ENCODE results near the gene HDAC5.

Gene HDAC5

GRCh38 chr17:44074911-44075285 lies 48.5 kb downstream of the HDAC5 start:
- Mint-ChIP-seq H3K4me3 (no peak overlapping the region), H3K9me3 (no peaks in the 10 kb centered on the region), H3K36me3 (peaks cover 4% of the 10 kb centered on the region), H3K27me3 (no peaks in the 10 kb centered on the region), H3K4me1 (peaks cover 29% of the 10 kb centered on the region), H3K27ac (no peak overlapping the region)

- no peak overlapping the region for H3K27ac Mint-ChIP-seq
Observed at GRCh38 chr17:44074231-44074910, 49.1 kb downstream of the HDAC5 start.

DNA sequence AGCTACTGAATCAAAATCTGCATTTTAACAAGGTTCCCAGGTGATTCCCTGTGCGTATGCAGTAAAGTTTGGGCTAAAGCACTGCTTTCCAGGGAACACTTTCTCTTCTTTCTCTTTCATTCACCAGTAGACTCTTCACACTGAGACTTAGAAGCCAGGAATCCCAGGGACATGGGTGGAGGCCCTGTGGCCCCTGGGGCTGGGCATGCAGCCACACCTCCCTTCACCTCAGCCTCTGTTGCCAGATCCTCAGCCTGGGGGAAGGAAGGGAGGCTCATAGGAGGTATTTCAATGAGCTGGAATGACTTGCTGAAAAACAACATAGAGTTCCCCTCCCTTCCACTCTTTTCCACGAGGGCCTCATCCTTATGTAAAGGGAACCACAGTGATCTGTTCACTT lies 51.7 kb downstream of the HDAC5 start:
- Mint-ChIP-seq H3K27ac (peak overlapping the region; percentile 98), H3K27me3 (no peaks in the 10 kb centered on the region), H3K4me1 (peaks cover 40% of the 10 kb centered on the region), H3K4me3 (peak overlapping the region; percentile 93), H3K9me3 (no peaks in the 10 kb centered on the region), H3K36me3 (no peaks in the 10 kb centered on the region)

More at GRCh38 chr17:44074231-44074910, 49.1 kb downstream of the HDAC5 start:
- no peaks in the 10 kb centered on the region for H3K9me3 Mint-ChIP-seq
- no peaks in the 10 kb centered on the region for H3K27me3 Mint-ChIP-seq
- H3K4me3 Mint-ChIP-seq = no peak overlapping the region
- peaks cover 30% of the 10 kb centered on the region for H3K4me1 Mint-ChIP-seq
- peaks cover 4% of the 10 kb centered on the region for H3K36me3 Mint-ChIP-seq

DNA sequence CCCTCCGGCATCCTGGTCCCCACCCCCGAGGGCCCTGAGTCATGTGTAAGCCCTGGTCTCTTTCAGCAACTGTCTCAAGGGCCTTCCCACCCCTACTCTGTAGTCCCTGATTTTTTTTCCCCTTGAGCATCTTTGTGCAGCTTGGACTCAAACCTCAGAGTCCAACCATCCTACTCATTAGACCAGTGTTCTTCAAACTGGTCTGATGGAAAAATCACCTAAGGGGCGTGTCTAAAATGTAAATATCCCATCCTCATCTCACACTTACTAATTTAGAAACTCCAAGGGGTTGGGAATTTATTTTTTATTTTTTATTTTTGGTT lies 52.3 kb downstream of the HDAC5 start:
- Mint-ChIP-seq H3K4me3 (peak overlapping the region; percentile 93), H3K9me3 (no peaks in the 10 kb centered on the region), H3K4me1 (peaks cover 44% of the 10 kb centered on the region), H3K27me3 (no peaks in the 10 kb centered on the region), H3K27ac (peak overlapping the region; percentile 98), H3K36me3 (no peaks in the 10 kb centered on the region)

DNA sequence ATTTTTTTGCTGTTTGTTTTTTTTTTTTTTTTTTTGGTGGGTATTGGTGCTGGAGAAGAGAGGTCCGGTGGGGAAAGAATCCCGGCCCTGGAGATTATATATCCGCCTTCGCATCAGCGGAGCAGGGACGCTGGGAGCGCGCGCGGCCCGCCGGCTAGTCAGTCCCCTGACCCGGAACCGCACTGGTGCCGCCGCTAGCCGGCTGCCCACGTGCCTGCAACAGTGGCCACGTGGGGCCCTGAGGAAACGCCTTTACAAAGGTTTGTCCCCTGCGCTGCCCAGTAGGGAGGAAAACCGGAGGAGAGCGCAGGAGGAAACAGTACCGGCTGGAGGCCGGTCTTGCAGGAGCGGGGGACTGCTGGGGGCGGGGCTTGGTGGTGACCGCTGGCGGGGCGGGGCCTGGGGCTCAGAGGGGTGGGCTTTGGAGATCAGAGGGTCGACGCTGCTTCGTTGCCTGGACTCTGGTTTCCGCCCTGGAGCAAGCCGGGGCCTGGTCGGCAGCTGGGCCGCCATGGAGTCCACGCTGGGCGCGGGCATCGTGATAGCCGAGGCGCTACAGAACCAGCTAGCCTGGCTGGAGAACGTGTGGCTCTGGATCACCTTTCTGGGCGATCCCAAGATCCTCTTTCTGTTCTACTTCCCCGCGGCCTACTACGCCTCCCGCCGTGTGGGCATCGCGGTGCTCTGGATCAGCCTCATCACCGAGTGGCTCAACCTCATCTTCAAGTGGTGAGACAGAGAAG lies 52.8 kb downstream of the HDAC5 start, which contains the start of gene G6PC3:
TSS of gene G6PC3 (plus strand) at position 281 of the 743 bp plus-strand sequence. CDS start at position 512, 231 bp downstream.
- Mint-ChIP-seq H3K9me3 (no peaks in the 10 kb centered on the region), H3K36me3 (peaks cover 2% of the 10 kb centered on the region), H3K4me1 (peaks cover 47% of the 10 kb centered on the region), H3K27ac (peak within 1 kb of the TSS; percentile 98), H3K27me3 (no peaks in the 10 kb centered on the region), H3K4me3 (peak within 1 kb of the TSS; percentile 93)

GRCh38 chr17:44069974-44070454 lies 53.4 kb downstream of the HDAC5 start:
- H3K9me3 Mint-ChIP-seq = no peaks in the 10 kb centered on the region
- peak overlapping the region; percentile 93 for H3K4me3 Mint-ChIP-seq
- peaks cover 51% of the 10 kb centered on the region for H3K4me1 Mint-ChIP-seq
- H3K36me3 Mint-ChIP-seq = peaks cover 3% of the 10 kb centered on the region
- H3K27me3 Mint-ChIP-seq = no peaks in the 10 kb centered on the region
- H3K27ac Mint-ChIP-seq = peak overlapping the region; percentile 98

DNA sequence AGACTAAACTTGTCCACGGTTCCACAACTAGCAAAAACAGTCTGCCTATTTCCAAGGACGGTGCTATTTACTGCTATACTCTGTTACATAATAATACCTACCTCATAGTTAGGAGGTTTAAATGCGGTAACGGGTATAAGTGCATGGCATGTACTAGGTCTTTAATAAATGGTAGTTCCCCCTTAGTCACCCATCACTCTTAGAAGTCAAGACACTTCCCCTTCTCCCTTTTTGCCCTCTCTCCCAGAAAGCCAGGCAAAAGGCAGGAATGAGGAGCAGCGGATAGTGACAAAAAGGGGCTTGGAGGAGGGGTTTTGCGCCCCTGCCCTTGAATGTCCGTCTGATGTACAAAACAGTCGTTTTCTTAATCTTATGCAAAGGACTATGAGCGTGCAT lies 55.9 kb downstream of the HDAC5 start:
- Mint-ChIP-seq H3K4me3 (peak overlapping the region; percentile 97), H3K36me3 (peaks cover 6% of the 10 kb centered on the region), H3K27ac (no peak overlapping the region), H3K27me3 (no peaks in the 10 kb centered on the region), H3K9me3 (no peaks in the 10 kb centered on the region), H3K4me1 (peaks cover 57% of the 10 kb centered on the region)

DNA sequence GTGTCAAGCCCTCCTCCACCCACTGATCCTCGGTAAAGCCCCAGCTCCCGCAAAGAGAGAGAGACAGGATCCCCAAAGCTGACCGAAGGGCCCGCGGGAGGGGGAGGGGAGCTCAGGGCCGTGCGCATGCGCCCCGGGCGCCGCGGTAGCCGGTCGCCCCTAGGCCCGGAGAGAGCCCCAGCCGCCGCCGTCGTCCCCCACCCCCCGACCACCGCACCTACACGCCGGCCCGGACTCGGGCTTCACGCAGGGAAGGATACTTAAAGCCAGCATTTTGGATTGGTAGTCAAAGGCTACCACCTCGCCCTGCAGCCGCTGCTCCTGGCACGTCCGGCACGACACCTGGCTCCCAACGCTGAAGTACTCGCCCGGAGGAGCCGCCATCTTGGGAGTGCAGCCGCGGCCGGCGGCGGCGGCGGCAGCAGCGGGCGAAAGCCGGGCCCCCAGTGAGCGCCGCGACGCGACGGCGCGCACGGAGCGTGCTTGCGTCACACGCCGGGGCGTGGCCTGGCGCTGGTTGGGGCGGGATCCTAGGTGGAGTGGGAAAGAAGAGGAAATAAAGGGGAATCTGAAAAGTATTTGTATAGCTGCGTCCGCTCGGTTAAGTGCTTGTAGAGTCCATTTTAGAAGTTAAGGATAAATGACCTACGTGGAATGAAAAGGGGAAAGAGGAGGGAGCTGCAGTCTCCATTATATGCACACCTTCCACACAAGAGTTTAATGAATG lies 57.1 kb downstream of the HDAC5 start, which contains the start of gene LSM12:
TSS of gene LSM12 (minus strand) at position 468 of the 727 bp plus-strand sequence. CDS start at position 384, 84 bp downstream.
- no peaks in the 10 kb centered on the region for H3K9me3 Mint-ChIP-seq
- H3K27me3 Mint-ChIP-seq = no peaks in the 10 kb centered on the region
- H3K4me1 Mint-ChIP-seq = peaks cover 57% of the 10 kb centered on the region
- H3K27ac Mint-ChIP-seq = peak within 1 kb of the TSS; percentile 99
- peak within 1 kb of the TSS; percentile 97 for H3K4me3 Mint-ChIP-seq
- H3K36me3 Mint-ChIP-seq = peaks cover 10% of the 10 kb centered on the region

DNA sequence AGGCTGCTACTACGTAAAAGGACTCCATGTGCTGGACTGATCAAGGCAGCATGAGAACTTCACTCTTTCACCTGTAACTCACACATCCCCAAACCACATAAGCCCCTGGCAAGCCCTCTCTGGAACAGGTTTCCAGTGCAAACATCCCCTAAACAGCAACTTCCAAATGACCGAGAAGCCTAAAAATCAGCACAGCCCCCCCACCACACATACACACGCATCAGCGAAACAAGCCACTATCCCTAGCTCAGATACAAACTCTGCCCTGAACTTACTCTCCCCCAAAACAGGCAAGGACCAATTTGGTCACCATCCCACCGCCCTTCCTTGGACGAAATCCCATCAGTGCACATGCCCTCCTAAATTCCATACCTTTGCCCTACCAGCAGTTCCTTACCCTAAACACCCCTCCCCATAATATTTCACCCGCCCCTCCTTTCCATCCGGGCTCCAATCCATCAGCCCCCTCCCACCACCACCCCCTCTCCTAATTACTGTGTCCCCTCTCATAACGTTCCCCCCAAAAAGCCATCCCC lies 57.7 kb downstream of the HDAC5 start:
- Mint-ChIP-seq H3K27me3 (no peaks in the 10 kb centered on the region), H3K36me3 (peaks cover 11% of the 10 kb centered on the region), H3K27ac (peak overlapping the region; percentile 85), H3K4me1 (peaks cover 55% of the 10 kb centered on the region), H3K9me3 (no peaks in the 10 kb centered on the region), H3K4me3 (peak overlapping the region; percentile 97)

DNA sequence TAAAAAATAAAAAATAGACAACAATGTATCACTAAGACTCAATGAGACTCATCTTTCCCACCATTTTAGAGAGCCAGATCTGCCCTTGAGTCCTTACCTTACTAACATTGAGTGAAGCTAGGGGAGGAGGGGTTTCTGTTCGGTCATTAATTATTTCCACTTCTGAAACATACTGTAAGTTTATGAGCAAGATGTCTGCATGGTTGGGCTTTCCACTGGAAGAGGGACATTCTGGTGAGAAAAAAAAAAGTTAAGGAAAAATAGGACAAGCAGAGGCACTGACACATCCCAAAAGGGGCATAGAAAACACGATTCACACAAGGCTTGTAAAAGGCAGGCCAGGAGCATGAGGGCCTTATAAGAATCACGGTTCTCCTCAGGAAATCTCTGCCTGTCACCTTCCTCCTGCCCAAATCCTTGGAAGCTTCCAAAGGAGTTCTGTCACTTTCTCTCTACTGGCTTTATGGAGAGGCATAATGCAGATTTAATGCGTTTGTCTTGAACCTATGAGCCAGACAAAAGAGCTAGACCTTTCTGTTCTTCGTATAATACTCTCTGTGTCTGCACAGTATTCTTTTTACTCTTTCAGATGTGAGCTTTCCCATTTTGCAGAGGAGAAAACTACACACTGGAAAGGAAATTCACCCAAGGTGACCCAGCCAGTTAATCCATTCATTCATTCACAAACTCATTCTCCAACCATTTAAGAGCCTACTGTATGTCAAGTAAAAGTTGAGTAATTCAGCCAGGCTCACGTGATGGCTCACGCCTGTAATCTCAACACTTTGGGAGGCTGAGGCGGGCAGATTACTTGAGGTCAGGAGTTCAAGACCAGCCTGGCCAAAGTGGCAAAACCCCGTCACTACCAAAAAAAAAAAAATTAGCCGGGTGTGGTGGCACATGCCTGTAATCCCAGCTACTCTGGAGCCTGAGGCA lies 59.5 kb downstream of the HDAC5 start:
- H3K4me1 Mint-ChIP-seq = peaks cover 61% of the 10 kb centered on the region
- H3K27me3 Mint-ChIP-seq = no peaks in the 10 kb centered on the region
- H3K27ac Mint-ChIP-seq = peak overlapping the region; percentile 60

GRCh38 chr17:44062871-44063270 lies 60.6 kb downstream of the HDAC5 start:
- peaks cover 58% of the 10 kb centered on the region for H3K4me1 Mint-ChIP-seq
- H3K27me3 Mint-ChIP-seq = no peaks in the 10 kb centered on the region
- H3K27ac Mint-ChIP-seq = no peak overlapping the region
- H3K36me3 Mint-ChIP-seq = peaks cover 17% of the 10 kb centered on the region
- H3K4me3 Mint-ChIP-seq = no peak overlapping the region
- H3K9me3 Mint-ChIP-seq = no peaks in the 10 kb centered on the region

More for the DNA sequence above, 59.5 kb downstream of the HDAC5 start:
- H3K36me3 Mint-ChIP-seq = peaks cover 16% of the 10 kb centered on the region
- H3K9me3 Mint-ChIP-seq = no peaks in the 10 kb centered on the region
- peak overlapping the region; percentile 68 for H3K4me3 Mint-ChIP-seq

DNA sequence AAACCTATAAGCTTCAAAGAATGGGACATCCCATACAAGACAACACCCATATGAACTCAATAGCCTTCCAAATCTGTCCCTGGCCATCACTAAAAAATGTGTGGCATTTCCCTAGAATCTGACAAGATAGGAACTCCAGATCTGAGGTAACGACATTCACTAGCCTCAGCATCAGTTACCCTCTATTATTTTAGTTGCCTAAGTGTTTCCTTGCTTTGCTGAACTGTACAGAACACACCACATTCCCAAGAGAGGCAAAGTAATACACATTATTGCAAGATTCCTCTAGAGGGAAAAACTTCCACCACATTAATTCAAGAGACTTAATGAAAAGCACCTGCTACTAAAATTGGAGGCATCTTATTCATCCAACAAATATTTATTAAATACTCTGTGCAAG lies 62.0 kb downstream of the HDAC5 start:
- H3K36me3 Mint-ChIP-seq = peaks cover 17% of the 10 kb centered on the region
- H3K4me1 Mint-ChIP-seq = peaks cover 49% of the 10 kb centered on the region
- no peak overlapping the region for H3K27ac Mint-ChIP-seq

DNA sequence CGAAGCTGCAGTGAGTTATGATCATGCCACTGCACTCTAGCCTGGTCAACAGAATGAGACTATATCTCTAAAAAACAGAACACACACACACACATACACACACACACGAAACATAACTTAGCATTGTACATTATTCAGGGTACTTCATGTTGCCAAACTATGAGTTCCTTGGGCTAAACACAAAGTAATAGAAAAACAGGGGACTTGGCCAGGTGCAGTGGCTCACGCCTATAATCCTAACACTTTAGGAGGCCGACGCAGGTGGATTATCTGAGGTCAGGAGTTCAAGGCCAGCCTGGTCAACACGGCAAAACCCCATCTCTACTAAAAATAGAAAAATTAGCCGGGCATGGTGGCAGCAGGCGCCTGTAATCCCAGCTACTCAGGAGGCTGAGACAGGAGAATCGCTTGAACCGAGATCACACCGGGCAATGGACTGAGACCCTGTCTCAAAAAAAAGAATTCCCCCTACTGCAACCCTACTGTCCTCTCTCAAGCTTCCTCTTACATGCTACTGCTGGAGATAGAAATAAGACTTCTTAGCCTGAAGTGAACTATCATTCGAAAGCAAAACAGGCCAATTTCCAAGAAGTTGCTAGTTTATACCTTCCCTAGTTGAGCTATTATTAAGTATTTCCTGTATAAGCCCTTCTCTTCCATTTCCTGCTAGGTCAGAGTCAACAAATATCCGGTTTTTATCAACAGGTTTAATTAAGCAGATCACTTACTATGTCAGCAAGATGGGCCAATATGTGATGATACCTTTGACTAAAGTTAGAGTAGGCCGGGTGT lies 64.1 kb downstream of the HDAC5 start:
- Mint-ChIP-seq H3K4me1 (peaks cover 45% of the 10 kb centered on the region), H3K9me3 (no peaks in the 10 kb centered on the region), H3K27me3 (no peaks in the 10 kb centered on the region), H3K27ac (no peak overlapping the region), H3K36me3 (peaks cover 14% of the 10 kb centered on the region), H3K4me3 (no peak overlapping the region)

More for the DNA sequence above, 62.0 kb downstream of the HDAC5 start:
- no peaks in the 10 kb centered on the region for H3K9me3 Mint-ChIP-seq
- no peaks in the 10 kb centered on the region for H3K27me3 Mint-ChIP-seq
- no peak overlapping the region for H3K4me3 Mint-ChIP-seq
